HEK293 (cell line): ENCODE measurements around the gene CFAP57.

Experiments
- SCRT2 ChIP-seq: fragments of 450-650 bp; formaldehyde crosslinking; IDR thresholded peaks from 2 replicates; pipeline ENCODE4 v1.5.1; 2016; ENCODE audit warnings: missing biosample characterization, missing genetic modification characterization
- TCF7L2 ChIP-seq: IDR thresholded peaks from 2 replicates; pipeline ENCODE4 v1.6.1; 2011; ENCODE audit warnings: low read depth, mild to moderate bottlenecking, inconsistent platforms, low read length, moderate library complexity, borderline replicate concordance
- TF ChIP-seq, protein P1 (sequence below): fragments of 450-650 bp; formaldehyde crosslinking; IDR thresholded peaks from 2 replicates; pipeline ENCODE4 v1.5.1; 2016; ENCODE audit warnings: missing biosample characterization, missing genetic modification characterization

DNA sequence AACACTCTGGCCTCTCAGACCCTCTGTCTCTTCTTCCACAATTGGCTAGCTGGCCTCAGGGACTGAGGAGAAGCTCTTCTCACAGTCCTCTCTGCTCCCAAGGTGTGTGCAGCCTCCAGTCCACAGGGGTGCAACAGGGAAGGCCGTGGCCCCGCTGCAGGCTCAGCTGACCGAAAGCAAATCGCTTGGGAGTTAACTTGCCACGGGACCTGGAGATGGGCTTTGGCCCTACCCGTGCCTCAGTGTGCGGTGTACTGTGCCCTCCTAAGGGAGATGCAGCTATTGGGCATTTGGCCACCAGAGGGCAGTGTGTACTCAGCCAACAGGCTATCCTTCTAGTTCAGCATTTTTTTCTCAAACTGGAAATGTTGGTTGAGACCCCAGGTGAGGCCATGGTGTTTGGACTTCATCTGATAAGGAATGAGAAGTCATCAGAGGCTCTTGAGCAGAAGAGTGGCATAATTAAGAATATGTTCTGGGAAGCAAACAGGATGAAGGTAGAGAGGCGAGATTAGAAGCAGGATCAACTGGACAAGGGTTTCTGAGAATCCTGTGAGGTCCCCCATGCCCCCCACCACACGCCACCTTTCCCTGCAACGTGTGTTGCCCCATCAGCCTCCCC is 55.1 kb downstream of the CFAP57 start:
- TF ChIP-seq, protein P1, sequence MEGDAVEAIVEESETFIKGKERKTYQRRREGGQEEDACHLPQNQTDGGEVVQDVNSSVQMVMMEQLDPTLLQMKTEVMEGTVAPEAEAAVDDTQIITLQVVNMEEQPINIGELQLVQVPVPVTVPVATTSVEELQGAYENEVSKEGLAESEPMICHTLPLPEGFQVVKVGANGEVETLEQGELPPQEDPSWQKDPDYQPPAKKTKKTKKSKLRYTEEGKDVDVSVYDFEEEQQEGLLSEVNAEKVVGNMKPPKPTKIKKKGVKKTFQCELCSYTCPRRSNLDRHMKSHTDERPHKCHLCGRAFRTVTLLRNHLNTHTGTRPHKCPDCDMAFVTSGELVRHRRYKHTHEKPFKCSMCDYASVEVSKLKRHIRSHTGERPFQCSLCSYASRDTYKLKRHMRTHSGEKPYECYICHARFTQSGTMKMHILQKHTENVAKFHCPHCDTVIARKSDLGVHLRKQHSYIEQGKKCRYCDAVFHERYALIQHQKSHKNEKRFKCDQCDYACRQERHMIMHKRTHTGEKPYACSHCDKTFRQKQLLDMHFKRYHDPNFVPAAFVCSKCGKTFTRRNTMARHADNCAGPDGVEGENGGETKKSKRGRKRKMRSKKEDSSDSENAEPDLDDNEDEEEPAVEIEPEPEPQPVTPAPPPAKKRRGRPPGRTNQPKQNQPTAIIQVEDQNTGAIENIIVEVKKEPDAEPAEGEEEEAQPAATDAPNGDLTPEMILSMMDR (tag by site-specific recombination) = peak; percentile 88
- TF ChIP-seq SCRT2 (tag by site-specific recombination) = 0 out of 2 replicates have a peak, but pooled peaks have one; percentile 20
- no peak for TF ChIP-seq TCF7L2
